Neural crest cell (in vitro differentiated cells): Measurements from ENCODE around the gene FLNA. TPM values are rescaled to one million over a fixed set of nuclear protein-coding genes. Genes with fewer than 3 reads are reported as not detected.

Experiments used
- DNase-seq: peaks from one replicate; pipeline ENCODE4 v3.0.0; 2021; ENCODE audit warnings: low read depth, mixed read lengths, low spot score
- H3K27ac Mint-ChIP-seq: one replicate; pipeline ENCODE4 v1.8.0; 2021; ENCODE audit warnings: mild to moderate bottlenecking, mixed read lengths; ENCODE audit not compliant: unreplicated experiment
- H3K27me3 Mint-ChIP-seq: 2 replicates; pipeline ENCODE4 v1.8.0; 2021; ENCODE audit warnings: low read depth, mild to moderate bottlenecking, mixed read lengths
- H3K36me3 Mint-ChIP-seq: 2 replicates; pipeline ENCODE4 v1.8.0; 2021; ENCODE audit warnings: low read depth, mild to moderate bottlenecking, mixed read lengths
- H3K4me1 Mint-ChIP-seq: 2 replicates; pipeline ENCODE4 v1.8.0; 2021; ENCODE audit warnings: mixed read lengths
- H3K4me3 Mint-ChIP-seq: one replicate; pipeline ENCODE4 v1.8.0; 2021; ENCODE audit warnings: mild to moderate bottlenecking, mixed read lengths
- H3K9me3 Mint-ChIP-seq: 2 replicates; pipeline ENCODE4 v1.8.0; 2021; ENCODE audit warnings: mixed read lengths
- CTCF ChIP-seq: fragments of 200-600 bp; sonication (generic); conservative IDR thresholded peaks from 2 replicates; pipeline ENCODE4 v1.5.0; 2021; ENCODE audit warnings: antibody characterized with exemption, mild to moderate bottlenecking
- total RNA-seq: library from RNA; stranded (reverse); gene quantifications from 2 replicates; pipeline ENCODE4 v1.2.1, GENCODE V29; 2021

FLNA gene
- total RNA-seq, 1 donor from 2014 or later: 809 TPM

- no peak for TF ChIP-seq CTCF
- Mint-ChIP-seq H3K4me1 (peaks cover 16% of the 10 kb centered on the region), H3K36me3 (peaks cover 4% of the 10 kb centered on the region), H3K27me3 (no peaks in the 10 kb centered on the region), H3K4me3 (peak overlapping the region; percentile 93), H3K9me3 (no peaks in the 10 kb centered on the region), H3K27ac (peak overlapping the region; percentile 96)
- DNase-seq: no peak
Observed at GRCh38 chrX:154380153-154380552, 5.7 kb upstream of the FLNA start.

GRCh38 chrX:154379569-154379951 is 5.1 kb upstream of the FLNA start:
- TF ChIP-seq CTCF: no peak
- peak overlapping the region; percentile 96 for H3K27ac Mint-ChIP-seq

GRCh38 chrX:154378799-154379568 is 4.5 kb upstream of the FLNA start, which contains the start of gene EMD:
Gene EMD (plus strand): TSS chrX:154379295. CDS start chrX:154379485, 190 bp downstream.
- H3K4me3 Mint-ChIP-seq: peak within 1 kb of the TSS; percentile 93
- H3K36me3 Mint-ChIP-seq: peaks cover 4% of the 10 kb centered on the region
- H3K9me3 Mint-ChIP-seq: no peaks in the 10 kb centered on the region
- no peaks in the 10 kb centered on the region for H3K27me3 Mint-ChIP-seq
- DNase-seq: peak; percentile 85
- peak within 1 kb of the TSS; percentile 96 for H3K27ac Mint-ChIP-seq
- no peak for TF ChIP-seq CTCF
- H3K4me1 Mint-ChIP-seq: peaks cover 16% of the 10 kb centered on the region

More at GRCh38 chrX:154379569-154379951, 5.1 kb upstream of the FLNA start:
- no peak for DNase-seq
- peaks cover 16% of the 10 kb centered on the region for H3K4me1 Mint-ChIP-seq
- H3K4me3 Mint-ChIP-seq: peak overlapping the region; percentile 93
- peaks cover 4% of the 10 kb centered on the region for H3K36me3 Mint-ChIP-seq
- H3K27me3 Mint-ChIP-seq: no peaks in the 10 kb centered on the region
- H3K9me3 Mint-ChIP-seq: no peaks in the 10 kb centered on the region

GRCh38 chrX:154378059-154378798 is 3.8 kb upstream of the FLNA start:
- Mint-ChIP-seq H3K4me3 (peak overlapping the region; percentile 85), H3K36me3 (peaks cover 4% of the 10 kb centered on the region), H3K27me3 (peaks cover 3% of the 10 kb centered on the region), H3K4me1 (peaks cover 19% of the 10 kb centered on the region), H3K27ac (peak overlapping the region; percentile 83), H3K9me3 (no peaks in the 10 kb centered on the region)
- TF ChIP-seq CTCF: no peak
- DNase-seq: no peak

- Mint-ChIP-seq H3K4me3 (peak overlapping the region; percentile 78), H3K4me1 (peaks cover 22% of the 10 kb centered on the region), H3K9me3 (no peaks in the 10 kb centered on the region)
Observed at GRCh38 chrX:154376774-154377173, 2.3 kb upstream of the FLNA start.

More at GRCh38 chrX:154376774-154377173, 2.3 kb upstream of the FLNA start:
- Mint-ChIP-seq H3K27me3 (peaks cover 5% of the 10 kb centered on the region), H3K27ac (no peak overlapping the region), H3K36me3 (peaks cover 4% of the 10 kb centered on the region)
- TF ChIP-seq CTCF: no peak
- DNase-seq: no peak
